ENCODE data around the gene P3H4. TPM values are rescaled to one million over a fixed set of nuclear protein-coding genes. Genes with fewer than 3 reads are reported as not detected.
A peak's percentile ranks its signal among the peaks of the same experiment; 100 is the strongest.

The P3H4 gene
- total RNA-seq, 1 experiment from 2014 or later = 24.0 TPM

GRCh38 chr17:41786227-41787020, 25.3 kb downstream of the P3H4 start, which contains the start of gene JUP:
JUP (minus strand) TSS chr17:41786711; CDS start chr17:41771854, 14,857 bp downstream.
- Histone ChIP-seq H3T11ph (ENCODE audit: low read length) (no peak within 1 kb of the TSS), H3K27ac (ENCODE audit: insufficient read length, low read depth, low read length) (no peak within 1 kb of the TSS), H2BK12ac (ENCODE audit: insufficient read length, low read depth, low read length) (no peak within 1 kb of the TSS), H4K8ac (replicated peaks; ENCODE audit: insufficient read length, low read depth, low read length) (no peak within 1 kb of the TSS), H3K23ac (ENCODE audit: insufficient read length, low read depth, low read length) (no peak within 1 kb of the TSS), H3K27me3 (ENCODE audit: insufficient read depth, low read length) (no peaks in the 10 kb centered on the region), H4K20me1 (ENCODE audit: control insufficient read depth, insufficient read depth, insufficient read length) (no peaks in the 10 kb centered on the region), H2BK5ac (ENCODE audit: insufficient read length, low read length) (no peak within 1 kb of the TSS), H4K5ac (ENCODE audit: insufficient read length, low read depth, low read length) (no peak within 1 kb of the TSS), H2BK20ac (ENCODE audit: low read depth, low read length, poor library complexity, severe bottlenecking) (no peak within 1 kb of the TSS), H2AFZ (ENCODE audit: low read length) (no peak within 1 kb of the TSS), H2BK120ac (ENCODE audit: low read depth, low read length, poor library complexity, severe bottlenecking) (no peak within 1 kb of the TSS), H3K14ac (ENCODE audit: insufficient read depth, low read length) (peak within 1 kb of the TSS; percentile 82), H3K4me1 (ENCODE audit: insufficient read depth, low read length) (peaks cover 2% of the 10 kb centered on the region; the same call in 1 of the 2 replicates), H3K79me2 (ENCODE audit: insufficient read depth, low read length) (no peaks in the 10 kb centered on the region; the same call in 1 of the 2 replicates), H3K9me3 (ENCODE audit: control insufficient read depth, low read depth, low read length) (no peaks in the 10 kb centered on the region), H3K4ac (ENCODE audit: low read depth, low read length) (no peak within 1 kb of the TSS), H3K56ac (ENCODE audit: insufficient read length, low read depth, low read length) (no peak within 1 kb of the TSS), H2BK15ac (ENCODE audit: low read depth, low read length) (no peak within 1 kb of the TSS; the same call in 1 of the 2 replicates), H3K23me2 (ENCODE audit: insufficient read length, low read depth, low read length, poor library complexity, severe bottlenecking) (peaks cover 8% of the 10 kb centered on the region), H3K9ac (ENCODE audit: extremely low read depth, insufficient read length, low read length) (peak within 1 kb of the TSS; percentile 35), H3K18ac (ENCODE audit: insufficient read length, low read depth, low read length) (peak within 1 kb of the TSS; percentile 32), H3K79me1 (ENCODE audit: insufficient read depth, low read depth, low read length, poor library complexity, severe bottlenecking) (no peaks in the 10 kb centered on the region), H3K4me2 (ENCODE audit: insufficient read depth, insufficient read length, low read length) (peak within 1 kb of the TSS; percentile 57), H4K91ac (ENCODE audit: insufficient read length, low read depth, low read length) (no peak within 1 kb of the TSS), H2AK5ac (ENCODE audit: insufficient read length, low read length) (no peak within 1 kb of the TSS)
- peak within 1 kb of the TSS; percentile 98 to 99 (median 98) for H3K27ac Mint-ChIP-seq
- WGBS (ENCODE audit: extremely low coverage, insufficient read length, low lambda C conversion rate) = no CpG with 5 or more reads among the region's 79 CpGs
- TF ChIP-seq CTCF (conservative IDR thresholded peaks at IDR 0.05) = peak; percentile 97
- peak within 1 kb of the TSS; percentile 77 to 92 for H3K4me3 Mint-ChIP-seq
- peak; percentile 100 for DNase-seq
- H3K36me3 Mint-ChIP-seq (ENCODE audit: insufficient read depth in 1 of 3, low read depth in 3 of 3) = peaks cover 8 to 15% (median 10%) of the 10 kb centered on the region in 3 experiments
- peaks cover 9% of the 10 kb centered on the region for H3K27me3 Mint-ChIP-seq (ENCODE audit: low read depth)
- peaks cover 34 to 46% of the 10 kb centered on the region in 2 experiments for H3K4me1 Mint-ChIP-seq
- no peaks in the 10 kb centered on the region; a peak in 1 of 5 replicates for H3K9me3 Mint-ChIP-seq

Measured in H9 (cell line).